SK-N-SH (cell line): ENCODE results near the gene HMBS. TPM values are rescaled to one million over a fixed set of nuclear protein-coding genes. Genes with fewer than 3 reads are reported as not detected.
"Not testable (repeated sequence)": the region's sequence is repeated elsewhere in the genome, so short reads cannot be mapped to it uniquely, and the experiment has no call there.

Source experiments
- CTCF ChIA-PET: fragments of 300-600, 350-600 bp; formaldehyde crosslinking; extraction: SDS; loops from one replicate; lab custom pipeline; 2021; lab: Yijun Ruan, JAX
- POLR2A ChIA-PET: fragments of 350-600 bp; sonication (Branson Sonifier 250); formaldehyde crosslinking; extraction: SDS; loops from one replicate; lab custom pipeline; 2020; ENCODE audit warnings: antibody characterized with exemption, inconsistent platforms; lab: Yijun Ruan, JAX
- DNase-seq: peaks from one replicate; pipeline ENCODE4 v3.0.0; 2012
- H2AFZ ChIP-seq: fragments of 200-600 bp; sonication (generic); 2 replicates; pipeline ENCODE4 v1.8.1; 2016; ENCODE audit warnings: antibody characterized with exemption, mild to moderate bottlenecking, low read depth
- H3F3A ChIP-seq: fragments of 200-600 bp; sonication (generic); replicated peaks from 2 replicates; pipeline ENCODE3; 2016; ENCODE audit warnings: antibody characterized with exemption, mild to moderate bottlenecking; ENCODE audit not compliant: insufficient read depth
- H3K27ac ChIP-seq, 2 experiments: fragments of 200-500 bp in 1 of 2; fragments of 200-600 bp in 1 of 2; sonication (Bioruptor generic) in 1 of 2; sonication (generic), shearing (Covaris generic) in 1 of 2; 2 replicates each; pipeline versions ENCODE4 v1.5.1 to v1.6.1; 2014 to 2016; ENCODE audit warnings: low read depth in 2 of 2, inconsistent platforms in 1 of 2, low read length in 1 of 2, mild to moderate bottlenecking in 1 of 2, mixed read lengths in 1 of 2
- H3K27me3 ChIP-seq: fragments of 200-600 bp; sonication (generic), shearing (Covaris generic); 2 replicates; pipeline ENCODE4 v1.6.1; 2016; ENCODE audit warnings: mixed run types; ENCODE audit not compliant: insufficient read depth
- H3K36me3 ChIP-seq, 2 experiments: fragments of 200-500 bp in 1 of 2; fragments of 200-600 bp in 1 of 2; sonication (Bioruptor generic) in 1 of 2; sonication (generic) in 1 of 2; replicated peaks in 1 of 2; 2 replicates each; pipeline versions ENCODE3 to v1.5.1; 2014 to 2016; ENCODE audit warnings: low read length in 1 of 2, mild to moderate bottlenecking in 1 of 2; ENCODE audit not compliant: insufficient read depth in 2 of 2, control insufficient read depth in 1 of 2
- H3K4me1 ChIP-seq, 2 experiments: fragments of 200-500 bp in 1 of 2; fragments of 200-600 bp in 1 of 2; sonication (Bioruptor generic) in 1 of 2; sonication (generic), shearing (Covaris generic) in 1 of 2; 2 replicates each; pipeline versions ENCODE4 v1.5.1 to v1.6.1; 2014 to 2016; ENCODE audit warnings: low read depth in 1 of 2, low read length in 1 of 2, mixed run types in 1 of 2; ENCODE audit not compliant: insufficient read depth in 2 of 2, control insufficient read depth in 1 of 2
- H3K4me2 ChIP-seq: fragments of 200-600 bp; sonication (generic), shearing (Covaris generic); 2 replicates; pipeline ENCODE4 v1.6.1; 2017; ENCODE audit warnings: mixed run types
- H3K4me3 ChIP-seq, 2 experiments: fragments of 200-500 bp in 1 of 2; fragments of 200-600 bp in 1 of 2; sonication (Bioruptor generic) in 1 of 2; sonication (generic), shearing (Covaris generic) in 1 of 2; 2 replicates each; pipeline versions ENCODE4 v1.5.1 to v1.8.1; 2014 to 2016; ENCODE audit warnings: low read depth in 2 of 2, inconsistent platforms in 1 of 2, low read length in 1 of 2, mild to moderate bottlenecking in 1 of 2, mixed read lengths in 1 of 2, moderate library complexity in 1 of 2
- H3K79me2 ChIP-seq: fragments of 200-600 bp; sonication (generic); 2 replicates; pipeline ENCODE4 v1.8.1; 2017; ENCODE audit warnings: mild to moderate bottlenecking; ENCODE audit not compliant: insufficient read depth
- H3K9ac ChIP-seq: fragments of 200-600 bp; sonication (generic); 2 replicates; pipeline ENCODE4 v1.6.1; 2017; ENCODE audit warnings: mixed run types
- H3K9me2 ChIP-seq: fragments of 200-600 bp; sonication (generic); 2 replicates; pipeline ENCODE4 v1.6.1; 2017; ENCODE audit warnings: mixed run types
- H3K9me3 ChIP-seq: fragments of 200-600 bp; sonication (generic); 2 replicates; pipeline ENCODE4 v1.6.1; 2017; ENCODE audit warnings: mixed run types, mild to moderate bottlenecking, moderate library complexity
- H4K20me1 ChIP-seq: fragments of 200-600 bp; sonication (generic); 2 replicates; pipeline ENCODE4 v1.6.1; 2017; ENCODE audit warnings: mild to moderate bottlenecking, mixed run types; ENCODE audit not compliant: insufficient read depth
- CHD2 ChIP-seq: fragments of 150-350 bp; IDR thresholded peaks from 2 replicates; pipeline ENCODE4 v1.6.1; 2018; ENCODE audit warnings: low read length; ENCODE audit not compliant: partially characterized antibody
- ELF1 ChIP-seq: IDR thresholded peaks from 2 replicates; pipeline ENCODE4 v1.4.0; 2012
- GABPA ChIP-seq: IDR thresholded peaks from 2 replicates; pipeline ENCODE4 v1.4.0; 2012; ENCODE audit warnings: low read depth, mild to moderate bottlenecking
- GATA2 ChIP-seq: sonication (generic); formaldehyde crosslinking; IDR thresholded peaks from 2 replicates; pipeline ENCODE4 v1.5.0; 2020; ENCODE audit warnings: mild to moderate bottlenecking, missing genetic modification reagents
- JUND ChIP-seq: IDR thresholded peaks from 2 replicates; pipeline ENCODE4 v1.4.0; 2012
- MXI1 ChIP-seq: IDR thresholded peaks from 2 replicates; pipeline ENCODE4 v1.6.1; 2012; ENCODE audit warnings: mild to moderate bottlenecking, low read depth, low read length, improper control_type of control experiment
- NRF1 ChIP-seq: IDR thresholded peaks from 2 replicates; pipeline ENCODE4 v1.6.1; 2012; ENCODE audit warnings: low read depth, mild to moderate bottlenecking, low read length
- POLR2AphosphoS5 ChIP-seq: IDR thresholded peaks from 2 replicates; pipeline ENCODE4 v1.6.1; 2012; ENCODE audit warnings: low read depth, low read length
- RFX5 ChIP-seq: IDR thresholded peaks from 2 replicates; pipeline ENCODE4 v1.6.1; 2012; ENCODE audit warnings: mild to moderate bottlenecking, improper control_type of control experiment, low read length
- SIN3A ChIP-seq: IDR thresholded peaks from 2 replicates; pipeline ENCODE4 v1.6.1; 2012; ENCODE audit warnings: low read depth, mild to moderate bottlenecking, low read length, moderate library complexity, borderline replicate concordance
- TAF1 ChIP-seq: IDR thresholded peaks from 2 replicates; pipeline ENCODE4 v1.6.1; 2012; ENCODE audit warnings: low read depth, mild to moderate bottlenecking, low read length, moderate library complexity, borderline replicate concordance
- WGBS: methylation state at CpG from one replicate; pipeline ENCODE4 v1.1.6; 2017; ENCODE audit warnings: low lambda C conversion rate; 5-methylcytosine and 5-hydroxymethylcytosine counted together
- polyA plus RNA-seq, 3 experiments: library from polyadenylated mRNA; depleted of rRNA; stranded (reverse); fragments of >200 nt; gene quantifications; 2 replicates each; pipeline ENCODE4 v1.2.3, GENCODE V29; 2012
- TF ChIP-seq, protein P1 (sequence below): IDR thresholded peaks from 2 replicates; pipeline ENCODE4 v1.6.1; 2012; ENCODE audit warnings: mild to moderate bottlenecking, low read depth, low read length, moderate library complexity
- TF ChIP-seq, protein P2 (sequence below): fragments of 200-600 bp; sonication (generic); IDR thresholded peaks from 2 replicates; pipeline ENCODE4 v1.6.1; 2017; ENCODE audit warnings: antibody characterized with exemption, mild to moderate bottlenecking, moderate library complexity
- TF ChIP-seq, protein P3 (sequence below): IDR thresholded peaks from 2 replicates; pipeline ENCODE4 v1.4.0; 2012; ENCODE audit warnings: low read depth
- TF ChIP-seq, protein P4 (sequence below): IDR thresholded peaks from 2 replicates; pipeline ENCODE4 v1.4.0; 2012; ENCODE audit warnings: low read depth, borderline replicate concordance

Gene HMBS
- polyA plus RNA-seq, 1 of the 3 experiments (the other 2 are of a cell fraction) = 69.4 TPM

GRCh38 chr11:119057000-119057769, 27.5 kb upstream of the HMBS start, which contains the start of gene HYOU1:
HYOU1 (minus strand) TSS chr11:119057205; CDS start chr11:119056160, 1,045 bp downstream.
- Histone ChIP-seq H3K9me3 (no peaks in the 10 kb centered on the region), H3K27me3 (no peaks in the 10 kb centered on the region), H3K36me3 (peaks cover 31 to 32% of the 10 kb centered on the region in 2 experiments), H2AFZ (peak within 1 kb of the TSS; percentile 94), H3K9ac (peak within 1 kb of the TSS; percentile 91), H3K4me3 (peak within 1 kb of the TSS; percentile 82 to 90), H3K9me2 (no peaks in the 10 kb centered on the region), H4K20me1 (no peaks in the 10 kb centered on the region), H3K4me2 (peak within 1 kb of the TSS; percentile 94), H3K4me1 (peaks cover 12 to 21% of the 10 kb centered on the region in 2 experiments; a peak in 2 of 4 replicates), H3K79me2 (peaks cover 33% of the 10 kb centered on the region), H3K27ac (peak within 1 kb of the TSS; percentile 77 to 86), H3F3A (peaks cover 11% of the 10 kb centered on the region)
- TF ChIP-seq TAF1 (peak; percentile 60), POLR2AphosphoS5 (peak; percentile 74), SIN3A (peak; percentile 72; the same call in 1 of the 2 replicates), CHD2 (no peak), MXI1 (no peak; the same call in 1 of the 2 replicates), JUND (no peak), GABPA (peak; percentile 69; the same call in 1 of the 2 replicates), NRF1 (peak; percentile 53), RFX5 (peak; percentile 82), GATA2 (no peak), ELF1 (peak; percentile 33; the same call in 1 of the 2 replicates)
- TF ChIP-seq, protein P1, sequence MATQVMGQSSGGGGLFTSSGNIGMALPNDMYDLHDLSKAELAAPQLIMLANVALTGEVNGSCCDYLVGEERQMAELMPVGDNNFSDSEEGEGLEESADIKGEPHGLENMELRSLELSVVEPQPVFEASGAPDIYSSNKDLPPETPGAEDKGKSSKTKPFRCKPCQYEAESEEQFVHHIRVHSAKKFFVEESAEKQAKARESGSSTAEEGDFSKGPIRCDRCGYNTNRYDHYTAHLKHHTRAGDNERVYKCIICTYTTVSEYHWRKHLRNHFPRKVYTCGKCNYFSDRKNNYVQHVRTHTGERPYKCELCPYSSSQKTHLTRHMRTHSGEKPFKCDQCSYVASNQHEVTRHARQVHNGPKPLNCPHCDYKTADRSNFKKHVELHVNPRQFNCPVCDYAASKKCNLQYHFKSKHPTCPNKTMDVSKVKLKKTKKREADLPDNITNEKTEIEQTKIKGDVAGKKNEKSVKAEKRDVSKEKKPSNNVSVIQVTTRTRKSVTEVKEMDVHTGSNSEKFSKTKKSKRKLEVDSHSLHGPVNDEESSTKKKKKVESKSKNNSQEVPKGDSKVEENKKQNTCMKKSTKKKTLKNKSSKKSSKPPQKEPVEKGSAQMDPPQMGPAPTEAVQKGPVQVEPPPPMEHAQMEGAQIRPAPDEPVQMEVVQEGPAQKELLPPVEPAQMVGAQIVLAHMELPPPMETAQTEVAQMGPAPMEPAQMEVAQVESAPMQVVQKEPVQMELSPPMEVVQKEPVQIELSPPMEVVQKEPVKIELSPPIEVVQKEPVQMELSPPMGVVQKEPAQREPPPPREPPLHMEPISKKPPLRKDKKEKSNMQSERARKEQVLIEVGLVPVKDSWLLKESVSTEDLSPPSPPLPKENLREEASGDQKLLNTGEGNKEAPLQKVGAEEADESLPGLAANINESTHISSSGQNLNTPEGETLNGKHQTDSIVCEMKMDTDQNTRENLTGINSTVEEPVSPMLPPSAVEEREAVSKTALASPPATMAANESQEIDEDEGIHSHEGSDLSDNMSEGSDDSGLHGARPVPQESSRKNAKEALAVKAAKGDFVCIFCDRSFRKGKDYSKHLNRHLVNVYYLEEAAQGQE = 0 out of 2 replicates have a peak, but pooled peaks have one; percentile 5
- TF ChIP-seq, protein P2, sequence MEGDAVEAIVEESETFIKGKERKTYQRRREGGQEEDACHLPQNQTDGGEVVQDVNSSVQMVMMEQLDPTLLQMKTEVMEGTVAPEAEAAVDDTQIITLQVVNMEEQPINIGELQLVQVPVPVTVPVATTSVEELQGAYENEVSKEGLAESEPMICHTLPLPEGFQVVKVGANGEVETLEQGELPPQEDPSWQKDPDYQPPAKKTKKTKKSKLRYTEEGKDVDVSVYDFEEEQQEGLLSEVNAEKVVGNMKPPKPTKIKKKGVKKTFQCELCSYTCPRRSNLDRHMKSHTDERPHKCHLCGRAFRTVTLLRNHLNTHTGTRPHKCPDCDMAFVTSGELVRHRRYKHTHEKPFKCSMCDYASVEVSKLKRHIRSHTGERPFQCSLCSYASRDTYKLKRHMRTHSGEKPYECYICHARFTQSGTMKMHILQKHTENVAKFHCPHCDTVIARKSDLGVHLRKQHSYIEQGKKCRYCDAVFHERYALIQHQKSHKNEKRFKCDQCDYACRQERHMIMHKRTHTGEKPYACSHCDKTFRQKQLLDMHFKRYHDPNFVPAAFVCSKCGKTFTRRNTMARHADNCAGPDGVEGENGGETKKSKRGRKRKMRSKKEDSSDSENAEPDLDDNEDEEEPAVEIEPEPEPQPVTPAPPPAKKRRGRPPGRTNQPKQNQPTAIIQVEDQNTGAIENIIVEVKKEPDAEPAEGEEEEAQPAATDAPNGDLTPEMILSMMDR = peak; percentile 27
- TF ChIP-seq, protein P3, sequence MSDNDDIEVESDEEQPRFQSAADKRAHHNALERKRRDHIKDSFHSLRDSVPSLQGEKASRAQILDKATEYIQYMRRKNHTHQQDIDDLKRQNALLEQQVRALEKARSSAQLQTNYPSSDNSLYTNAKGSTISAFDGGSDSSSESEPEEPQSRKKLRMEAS = peak; percentile 30; the same call in 1 of the 2 replicates
- TF ChIP-seq, protein P4, sequence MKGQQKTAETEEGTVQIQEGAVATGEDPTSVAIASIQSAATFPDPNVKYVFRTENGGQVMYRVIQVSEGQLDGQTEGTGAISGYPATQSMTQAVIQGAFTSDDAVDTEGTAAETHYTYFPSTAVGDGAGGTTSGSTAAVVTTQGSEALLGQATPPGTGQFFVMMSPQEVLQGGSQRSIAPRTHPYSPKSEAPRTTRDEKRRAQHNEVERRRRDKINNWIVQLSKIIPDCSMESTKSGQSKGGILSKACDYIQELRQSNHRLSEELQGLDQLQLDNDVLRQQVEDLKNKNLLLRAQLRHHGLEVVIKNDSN = 0 out of 2 replicates have a peak, but pooled peaks have one; percentile 12
- peak; percentile 99 for DNase-seq
- 0% methylated on average over 12 of the region's 79 CpGs for WGBS
- ChIA-PET POLR2A (interaction anchor here (0.7 to 3.8 kb wide), 10 partner anchors 10 to 57 kb away, joined by 3 to 21 read pairs (median 8); partner anchors contain the start of genes DPAGT1, HMBS, RPS25 and SLC37A4), CTCF (interaction anchor here (0.8 to 1.8 kb wide), 12 partner anchors 9 to 281 kb away, joined by 3 to 7 read pairs (median 4); partner anchors contain the start of genes SLC37A4 and VPS11)

- CTCF ChIA-PET, H3K4me2 ChIP-seq, H3K9ac ChIP-seq, DNase-seq, POLR2A ChIA-PET, H3K4me3 ChIP-seq, H3K27me3 ChIP-seq, H3K9me3 ChIP-seq, H3K27ac ChIP-seq, H4K20me1 ChIP-seq, H2AFZ ChIP-seq, H3K9me2 ChIP-seq: not testable (repeated sequence)
- Histone ChIP-seq H3K4me1 (peaks cover 12 to 21% of the 10 kb centered on the region in 2 experiments; a peak in 2 of 4 replicates), H3K36me3 (peaks cover 11 to 17% of the 10 kb centered on the region in 2 experiments), H3K79me2 (peaks cover 32% of the 10 kb centered on the region), H3F3A (peaks cover 11% of the 10 kb centered on the region)
- WGBS = 86% methylated on average over 2 of the region's 35 CpGs
Observed at GRCh38 chr11:119059128-119059527, 25.6 kb upstream of the HMBS start.
